GM23338 (cell line): Measurements from ENCODE around the gene FRS2.

Experiments
- CREB1 ChIP-seq: fragments of 250-450 bp; sonication (Bioruptor Pico); IDR thresholded peaks from 2 replicates; pipeline ENCODE4 v1.5.0; 2020; ENCODE audit warnings: low read depth, mild to moderate bottlenecking, moderate library complexity
- CTCF ChIP-seq, 2 experiments: fragments of 200-600 bp in 1 of 2; sonication (generic) in 1 of 2; conservative IDR thresholded peaks; 2 replicates each; pipeline versions ENCODE4 v1.5.1 to v1.6.1; 2016 to 2017; ENCODE audit warnings: antibody characterized with exemption in 2 of 2, low read depth in 2 of 2, mild to moderate bottlenecking in 2 of 2, moderate library complexity in 1 of 2
- ETS1 ChIP-seq: IDR thresholded peaks from 2 replicates; pipeline ENCODE4 v1.6.1; 2016; ENCODE audit warnings: antibody characterized with exemption
- EZH2 ChIP-seq: fragments of 200-600 bp; sonication (generic); IDR thresholded peaks from one replicate; pipeline ENCODE4 v1.8.0; 2017; ENCODE audit warnings: antibody characterized with exemption, mild to moderate bottlenecking, low read depth; ENCODE audit not compliant: unreplicated experiment
- EZH2phosphoT487 ChIP-seq: fragments of 200-600 bp; sonication (generic); IDR thresholded peaks from one replicate; pipeline ENCODE4 v1.8.1; 2018; ENCODE audit warnings: antibody characterized with exemption; ENCODE audit not compliant: unreplicated experiment
- POLR2AphosphoS5 ChIP-seq: IDR thresholded peaks from 2 replicates; pipeline ENCODE4 v1.6.1; 2016; ENCODE audit warnings: antibody characterized with exemption, low read depth
- REST ChIP-seq: IDR thresholded peaks from one replicate; pipeline ENCODE4 v1.6.1; 2018; ENCODE audit warnings: antibody characterized with exemption; ENCODE audit not compliant: unreplicated experiment
- ZNF331 ChIP-seq: fragments of 250-450 bp; sonication (Bioruptor Pico); IDR thresholded peaks from 2 replicates; pipeline ENCODE4 v1.5.0; 2020; ENCODE audit warnings: low read depth, mild to moderate bottlenecking, moderate library complexity

GRCh38 chr12:69428351-69429073 is 41.7 kb upstream of the FRS2 start:
- TF ChIP-seq CTCF (conservative IDR thresholded peaks at IDR 0.05; ENCODE audit: low read depth in 2 of 2), result no peak
- no peak for TF ChIP-seq POLR2AphosphoS5
- TF ChIP-seq EZH2, result no peak
- no peak for TF ChIP-seq CREB1
- TF ChIP-seq EZH2phosphoT487, result no peak
- no peak for TF ChIP-seq REST
- TF ChIP-seq ZNF331 (CRISPR knock-in tag), result no peak
- no peak for TF ChIP-seq ETS1
